ENCODE results near the gene TOMM20. TPM values are rescaled to one million over a fixed set of nuclear protein-coding genes. Genes with fewer than 3 reads are reported as not detected.

Gene TOMM20
- total and polyA plus RNA-seq, 9 of the 15 experiments (the other 6 are each of a cell fraction or from before 2014, with no cell fraction given), result 70.6 to 334 (median 159) TPM

- TF ChIP-seq CCNT2 (IDR thresholded peaks at IDR 0.05; ENCODE audit: borderline replicate concordance, extremely low read depth, insufficient read length, low read depth, low read length) (no peak), HOXB6 (CRISPR knock-in tag; IDR thresholded peaks at IDR 0.05; ENCODE audit: borderline replicate concordance) (no peak), BACH1 (tag; IDR thresholded peaks at IDR 0.05) (no peak), TAF15 (IDR thresholded peaks at IDR 0.05; ENCODE audit: low read depth, low read length) (no peak), DMBX1 (CRISPR knock-in tag; IDR thresholded peaks at IDR 0.05; ENCODE audit: borderline replicate concordance) (peak; percentile 76), FOXJ2 (tag; IDR thresholded peaks at IDR 0.05) (peak; percentile 70), ZNF766 (CRISPR knock-in tag; conservative IDR thresholded peaks at IDR 0.05) (no peak), RREB1 (CRISPR knock-in tag; IDR thresholded peaks at IDR 0.05) (no peak), KDM2B (CRISPR knock-in tag; IDR thresholded peaks at IDR 0.05) (no peak), TRIM25 (IDR thresholded peaks at IDR 0.05; ENCODE audit: borderline replicate concordance) (no peak), SREBF2 (CRISPR knock-in tag; IDR thresholded peaks at IDR 0.05) (no peak), SAFB (IDR thresholded peaks at IDR 0.05; ENCODE audit: borderline replicate concordance, low read depth, low read length) (no peak), NFRKB (IDR thresholded peaks at IDR 0.05; ENCODE audit: low read depth) (no peak), SMAD4 (CRISPR knock-in tag; conservative IDR thresholded peaks at IDR 0.05) (peak; percentile 73; the same call in 1 of the 2 replicates), ZNF282 (CRISPR knock-in tag; IDR thresholded peaks at IDR 0.05) (no peak), ZBTB43 (CRISPR knock-in tag; IDR thresholded peaks at IDR 0.05) (no peak), NR2C2 (CRISPR knock-in tag; IDR thresholded peaks at IDR 0.05) (no peak), NR2C2 (tag; IDR thresholded peaks at IDR 0.05) (0 out of 2 replicates have a peak, but pooled peaks have one; percentile 6)
Measured at GRCh38 chr1:235112297-235113182, 16.1 kb downstream of the TOMM20 start (continued).
